ENCODE results near the gene KDSR. TPM values are rescaled to one million over a fixed set of nuclear protein-coding genes. Genes with fewer than 3 reads are reported as not detected.

Gene KDSR
- total RNA-seq, 1 experiment from 2014 or later: 29.8 TPM

DNA sequence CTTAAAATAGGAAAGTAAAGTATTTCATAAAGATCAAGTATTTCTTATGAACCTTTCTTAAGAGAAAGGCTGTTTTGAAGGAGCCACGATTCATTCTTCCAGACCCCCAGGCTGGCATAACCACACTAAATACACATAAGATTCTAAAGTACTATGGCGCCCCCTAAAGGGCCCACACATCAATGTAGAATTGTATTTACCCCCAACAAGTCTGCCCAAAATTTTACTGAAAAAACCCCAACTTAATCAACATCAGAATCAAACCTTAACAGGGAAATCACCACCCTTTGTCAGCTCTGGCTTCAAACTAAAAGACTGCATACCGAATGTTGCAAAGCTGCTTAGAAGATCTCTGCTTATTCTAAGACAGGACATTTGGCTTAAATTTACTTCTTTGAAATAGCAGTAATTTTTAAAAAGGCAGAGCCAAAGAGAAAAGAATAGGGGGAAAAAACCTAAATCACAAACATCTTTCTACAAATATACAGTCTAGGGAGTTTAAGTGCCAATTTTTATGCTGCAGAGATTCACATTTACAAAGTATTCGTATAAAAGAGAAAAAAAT is 27.0 kb downstream of the KDSR start:
- Histone ChIP-seq H3K27me3 (ENCODE audit: control insufficient read depth, insufficient read depth, low read length) (no peaks in the 10 kb centered on the region), H3K36me3 (ENCODE audit: control insufficient read depth, insufficient read depth, low read length) (no peaks in the 10 kb centered on the region; the same call in 1 of the 2 replicates), H3K27ac (ENCODE audit: low read length) (no peak overlapping the region), H3K4me1 (ENCODE audit: control insufficient read depth, insufficient read depth, low read length) (no peaks in the 10 kb centered on the region), H3K4me3 (ENCODE audit: low read depth in 2 of 2, low read length in 2 of 2) (no peak overlapping the region), H3K9me3 (ENCODE audit: control insufficient read depth, insufficient read depth, low read depth, low read length) (no peaks in the 10 kb centered on the region)
- ATAC-seq (no peak), DNase-seq (ENCODE audit: low read depth, low spot score) (no peak)
- POLR2A ChIA-PET: no interaction called here
- TF ChIP-seq, protein P1, sequence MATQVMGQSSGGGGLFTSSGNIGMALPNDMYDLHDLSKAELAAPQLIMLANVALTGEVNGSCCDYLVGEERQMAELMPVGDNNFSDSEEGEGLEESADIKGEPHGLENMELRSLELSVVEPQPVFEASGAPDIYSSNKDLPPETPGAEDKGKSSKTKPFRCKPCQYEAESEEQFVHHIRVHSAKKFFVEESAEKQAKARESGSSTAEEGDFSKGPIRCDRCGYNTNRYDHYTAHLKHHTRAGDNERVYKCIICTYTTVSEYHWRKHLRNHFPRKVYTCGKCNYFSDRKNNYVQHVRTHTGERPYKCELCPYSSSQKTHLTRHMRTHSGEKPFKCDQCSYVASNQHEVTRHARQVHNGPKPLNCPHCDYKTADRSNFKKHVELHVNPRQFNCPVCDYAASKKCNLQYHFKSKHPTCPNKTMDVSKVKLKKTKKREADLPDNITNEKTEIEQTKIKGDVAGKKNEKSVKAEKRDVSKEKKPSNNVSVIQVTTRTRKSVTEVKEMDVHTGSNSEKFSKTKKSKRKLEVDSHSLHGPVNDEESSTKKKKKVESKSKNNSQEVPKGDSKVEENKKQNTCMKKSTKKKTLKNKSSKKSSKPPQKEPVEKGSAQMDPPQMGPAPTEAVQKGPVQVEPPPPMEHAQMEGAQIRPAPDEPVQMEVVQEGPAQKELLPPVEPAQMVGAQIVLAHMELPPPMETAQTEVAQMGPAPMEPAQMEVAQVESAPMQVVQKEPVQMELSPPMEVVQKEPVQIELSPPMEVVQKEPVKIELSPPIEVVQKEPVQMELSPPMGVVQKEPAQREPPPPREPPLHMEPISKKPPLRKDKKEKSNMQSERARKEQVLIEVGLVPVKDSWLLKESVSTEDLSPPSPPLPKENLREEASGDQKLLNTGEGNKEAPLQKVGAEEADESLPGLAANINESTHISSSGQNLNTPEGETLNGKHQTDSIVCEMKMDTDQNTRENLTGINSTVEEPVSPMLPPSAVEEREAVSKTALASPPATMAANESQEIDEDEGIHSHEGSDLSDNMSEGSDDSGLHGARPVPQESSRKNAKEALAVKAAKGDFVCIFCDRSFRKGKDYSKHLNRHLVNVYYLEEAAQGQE (IDR thresholded peaks at IDR 0.05; ENCODE audit: insufficient read depth in 1 of 2, low read depth in 2 of 2, low read length in 1 of 2): no peak
- TF ChIP-seq, protein P2, sequence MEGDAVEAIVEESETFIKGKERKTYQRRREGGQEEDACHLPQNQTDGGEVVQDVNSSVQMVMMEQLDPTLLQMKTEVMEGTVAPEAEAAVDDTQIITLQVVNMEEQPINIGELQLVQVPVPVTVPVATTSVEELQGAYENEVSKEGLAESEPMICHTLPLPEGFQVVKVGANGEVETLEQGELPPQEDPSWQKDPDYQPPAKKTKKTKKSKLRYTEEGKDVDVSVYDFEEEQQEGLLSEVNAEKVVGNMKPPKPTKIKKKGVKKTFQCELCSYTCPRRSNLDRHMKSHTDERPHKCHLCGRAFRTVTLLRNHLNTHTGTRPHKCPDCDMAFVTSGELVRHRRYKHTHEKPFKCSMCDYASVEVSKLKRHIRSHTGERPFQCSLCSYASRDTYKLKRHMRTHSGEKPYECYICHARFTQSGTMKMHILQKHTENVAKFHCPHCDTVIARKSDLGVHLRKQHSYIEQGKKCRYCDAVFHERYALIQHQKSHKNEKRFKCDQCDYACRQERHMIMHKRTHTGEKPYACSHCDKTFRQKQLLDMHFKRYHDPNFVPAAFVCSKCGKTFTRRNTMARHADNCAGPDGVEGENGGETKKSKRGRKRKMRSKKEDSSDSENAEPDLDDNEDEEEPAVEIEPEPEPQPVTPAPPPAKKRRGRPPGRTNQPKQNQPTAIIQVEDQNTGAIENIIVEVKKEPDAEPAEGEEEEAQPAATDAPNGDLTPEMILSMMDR (IDR thresholded peaks at IDR 0.05): peak; percentile 51; the same call in 1 of the 2 replicates
- intact Hi-C loops (cut with micrococcal nuclease; ENCODE audit: unreplicated experiment) (no loop called here), in situ Hi-C loops (cut with HindIII; ENCODE audit: low pct_unique_long_range_greater_than_20kb, low sequenced_read_pairs) (no loop called here)
- BruUV-seq (replicated peaks): no TSS peak
- CTCF ChIA-PET: interaction anchor here (0.6 kb wide), 1 partner anchor 191 kb away, joined by 3 read pairs; no protein-coding TSS in a partner anchor

DNA sequence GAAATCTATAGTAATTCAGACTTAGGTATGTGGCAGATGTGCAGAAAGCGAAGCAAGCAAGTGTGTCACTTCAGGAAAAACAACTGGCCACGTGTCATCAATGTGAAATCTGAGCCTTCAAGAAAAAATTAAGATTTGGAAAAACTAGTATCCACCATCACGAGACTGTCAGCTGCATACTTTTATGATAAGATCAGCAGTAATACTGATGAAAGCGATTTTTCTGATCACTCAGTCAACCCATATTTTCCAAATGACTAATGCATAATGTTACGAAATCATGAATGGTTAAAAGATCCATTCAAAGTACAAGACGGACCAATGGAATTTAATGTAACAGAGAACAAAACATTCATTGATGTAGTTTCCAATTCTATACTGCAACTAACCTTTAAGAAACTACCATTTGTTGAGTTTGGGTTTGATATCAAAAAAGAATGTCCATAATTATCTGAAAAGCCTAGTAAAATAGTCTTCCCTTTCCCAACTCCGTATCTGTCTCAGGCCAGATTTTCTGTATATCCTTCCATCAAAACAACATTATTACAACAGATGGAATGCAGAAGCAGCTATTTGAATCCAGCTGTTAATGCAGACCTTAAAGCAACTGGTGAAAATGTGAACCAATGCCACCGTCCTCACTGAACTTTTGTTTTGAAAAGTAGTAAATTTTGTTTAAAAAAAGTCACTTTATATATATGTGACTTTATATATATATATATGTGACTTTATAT is 30.5 kb downstream of the KDSR start:
- ChIA-PET CTCF (no interaction called here), POLR2A (no interaction called here)
- Histone ChIP-seq H3K4me3 (ENCODE audit: low read depth in 2 of 2, low read length in 2 of 2) (no peak overlapping the region), H3K36me3 (ENCODE audit: control insufficient read depth, insufficient read depth, low read length) (no peaks in the 10 kb centered on the region; the same call in 1 of the 2 replicates), H3K27ac (ENCODE audit: low read length) (no peak overlapping the region), H3K4me1 (ENCODE audit: control insufficient read depth, insufficient read depth, low read length) (no peaks in the 10 kb centered on the region), H3K27me3 (ENCODE audit: control insufficient read depth, insufficient read depth, low read length) (no peaks in the 10 kb centered on the region), H3K9me3 (ENCODE audit: control insufficient read depth, insufficient read depth, low read depth, low read length) (no peaks in the 10 kb centered on the region)
- no peak for DNase-seq (ENCODE audit: low read depth, low spot score)
- intact Hi-C loops (cut with micrococcal nuclease; ENCODE audit: unreplicated experiment) (no loop called here), in situ Hi-C loops (cut with HindIII; ENCODE audit: low pct_unique_long_range_greater_than_20kb, low sequenced_read_pairs) (no loop called here)
- TF ChIP-seq, protein P2 (IDR thresholded peaks at IDR 0.05): no peak
- no peak for TF ChIP-seq SIN3A (IDR thresholded peaks at IDR 0.05; ENCODE audit: borderline replicate concordance, insufficient read depth, low read depth, low read length)
- TF ChIP-seq, protein P1 (IDR thresholded peaks at IDR 0.05; ENCODE audit: insufficient read depth in 1 of 2, low read depth in 2 of 2, low read length in 1 of 2): no peak
- TF ChIP-seq TCF7L2 (IDR thresholded peaks at IDR 0.05; ENCODE audit: low read depth, low read length): no peak
- no peak for TF ChIP-seq POLR2AphosphoS5 (IDR thresholded peaks at IDR 0.05; ENCODE audit: low read depth, low read length)
- no peak for ATAC-seq
- BruUV-seq (replicated peaks): no TSS peak
